Astrocyte of the hippocampus (primary cell): ENCODE data around the gene VAMP5.
"Not testable (repeated sequence)": the region's sequence is repeated elsewhere in the genome, so short reads cannot be mapped to it uniquely, and the experiment has no call there.

Experiments
- DNase-seq: peaks from one replicate; pipeline ENCODE4 v3.0.0; 2011; ENCODE audit warnings: low read depth, low spot score

Gene VAMP5, protein sequence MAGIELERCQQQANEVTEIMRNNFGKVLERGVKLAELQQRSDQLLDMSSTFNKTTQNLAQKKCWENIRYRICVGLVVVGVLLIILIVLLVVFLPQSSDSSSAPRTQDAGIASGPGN

DNA sequence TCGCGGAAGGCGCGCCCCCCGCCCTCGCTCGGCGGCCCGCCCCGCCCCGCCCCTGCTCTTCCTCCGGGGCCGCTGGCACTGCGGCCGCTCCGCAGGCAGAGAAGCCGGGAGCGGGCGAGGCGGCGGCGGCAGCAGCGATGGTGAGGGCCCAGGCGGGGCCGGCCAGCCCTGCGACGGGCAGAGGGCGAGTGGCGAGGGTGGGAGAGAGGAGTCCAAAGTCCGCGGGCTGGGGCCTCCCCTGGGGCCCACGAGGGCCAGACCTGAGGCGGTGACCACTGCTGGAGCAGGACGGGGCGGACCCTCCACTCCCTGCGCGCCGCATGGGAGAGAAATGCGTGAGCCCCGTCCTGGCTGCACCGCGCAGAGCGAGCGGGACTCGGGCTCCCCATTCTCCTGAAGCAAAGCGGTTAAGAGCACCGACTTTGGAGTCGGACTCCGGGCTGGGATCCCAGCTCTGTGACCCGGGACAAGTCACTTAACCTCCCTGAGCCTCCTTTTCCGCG is at the start of gene VAMP5:
TSS of gene VAMP5 (plus strand) at position 78 of the 503 bp plus-strand sequence. CDS start at position 138, 60 bp downstream.
- DNase-seq: peak; percentile 73

DNA sequence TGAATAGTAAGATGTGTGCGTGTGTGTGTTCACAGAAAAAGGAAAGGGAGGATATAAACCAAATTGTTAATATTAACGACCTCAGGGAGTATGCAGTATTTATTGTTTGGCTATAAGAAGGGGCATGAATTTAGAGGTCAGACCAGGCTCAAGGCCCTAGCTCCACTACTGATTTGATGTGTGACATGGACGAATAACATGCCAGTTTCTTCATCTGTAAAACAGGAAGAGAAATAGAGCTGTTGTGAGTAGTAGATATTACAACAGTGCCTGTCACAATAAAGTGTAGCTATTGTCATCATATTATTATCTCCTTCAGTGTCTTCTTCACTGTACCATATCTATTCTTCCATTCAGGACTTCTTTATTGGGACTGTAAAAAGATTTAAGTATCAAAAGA is 49.4 kb upstream of the VAMP5 start:
- DNase-seq: no peak

DNA sequence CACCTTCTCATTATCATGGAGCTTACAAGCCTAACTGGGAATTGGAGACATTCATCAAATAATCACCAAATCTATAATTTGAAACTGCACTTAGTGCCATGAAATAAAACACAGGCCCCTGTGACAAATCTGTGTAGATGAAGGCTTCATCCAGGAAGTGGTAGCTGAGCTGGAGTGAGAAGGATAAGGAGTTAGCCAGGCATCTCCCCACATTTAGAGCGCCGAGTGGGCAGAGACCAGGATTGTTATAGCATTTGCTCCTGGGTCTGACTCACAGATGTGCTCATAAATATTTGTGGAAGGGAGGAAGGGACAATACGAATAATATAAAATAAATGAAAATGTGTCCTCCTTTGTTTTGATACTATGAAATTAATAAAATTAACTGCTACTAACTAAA is 47.8 kb upstream of the VAMP5 start:
- DNase-seq: peak; percentile 80

DNA sequence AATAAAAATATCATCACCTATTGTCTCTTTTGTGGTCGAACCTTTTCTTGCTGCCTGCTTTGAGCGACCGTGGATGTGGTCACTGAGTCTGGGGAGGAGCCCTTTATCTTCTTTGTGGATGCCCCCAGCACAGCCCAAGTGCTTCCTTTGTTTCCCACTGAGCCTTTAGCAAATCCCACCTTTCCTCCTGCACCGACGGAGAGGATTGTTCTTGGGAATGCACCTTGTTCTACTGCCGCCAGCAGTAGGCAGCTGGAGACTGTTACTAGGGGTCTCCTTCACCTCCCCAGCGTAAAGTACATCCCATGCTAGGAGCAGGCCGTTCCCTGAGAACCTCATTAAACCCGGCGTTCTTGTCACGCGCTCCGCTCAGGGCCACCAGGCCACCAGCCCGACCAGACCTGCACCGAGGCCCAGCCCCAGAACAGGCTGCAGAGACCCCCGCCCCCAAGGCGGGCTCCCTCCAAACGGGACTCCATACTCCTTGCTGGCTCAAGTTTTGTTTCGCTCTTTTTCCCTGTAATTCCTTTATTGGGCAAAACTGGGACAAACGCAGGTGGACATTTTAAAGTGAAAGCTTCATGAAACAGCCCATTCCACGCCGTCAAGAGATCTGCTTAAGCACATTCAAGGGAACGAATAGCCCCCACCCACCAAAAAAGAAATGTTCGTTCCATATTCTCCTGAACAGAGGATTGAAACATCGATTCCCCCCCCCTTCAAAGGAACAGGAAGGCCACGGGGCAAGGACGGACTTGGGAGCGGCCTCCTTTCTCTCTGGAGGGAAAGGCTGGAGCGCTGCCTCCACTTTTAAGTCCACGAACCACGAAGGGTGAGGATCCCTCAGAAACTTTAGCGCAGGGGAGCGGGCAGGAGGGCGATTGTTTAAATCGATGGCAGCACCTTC is 46.4 kb upstream of the VAMP5 start:
- peak; percentile 61 for DNase-seq

DNA sequence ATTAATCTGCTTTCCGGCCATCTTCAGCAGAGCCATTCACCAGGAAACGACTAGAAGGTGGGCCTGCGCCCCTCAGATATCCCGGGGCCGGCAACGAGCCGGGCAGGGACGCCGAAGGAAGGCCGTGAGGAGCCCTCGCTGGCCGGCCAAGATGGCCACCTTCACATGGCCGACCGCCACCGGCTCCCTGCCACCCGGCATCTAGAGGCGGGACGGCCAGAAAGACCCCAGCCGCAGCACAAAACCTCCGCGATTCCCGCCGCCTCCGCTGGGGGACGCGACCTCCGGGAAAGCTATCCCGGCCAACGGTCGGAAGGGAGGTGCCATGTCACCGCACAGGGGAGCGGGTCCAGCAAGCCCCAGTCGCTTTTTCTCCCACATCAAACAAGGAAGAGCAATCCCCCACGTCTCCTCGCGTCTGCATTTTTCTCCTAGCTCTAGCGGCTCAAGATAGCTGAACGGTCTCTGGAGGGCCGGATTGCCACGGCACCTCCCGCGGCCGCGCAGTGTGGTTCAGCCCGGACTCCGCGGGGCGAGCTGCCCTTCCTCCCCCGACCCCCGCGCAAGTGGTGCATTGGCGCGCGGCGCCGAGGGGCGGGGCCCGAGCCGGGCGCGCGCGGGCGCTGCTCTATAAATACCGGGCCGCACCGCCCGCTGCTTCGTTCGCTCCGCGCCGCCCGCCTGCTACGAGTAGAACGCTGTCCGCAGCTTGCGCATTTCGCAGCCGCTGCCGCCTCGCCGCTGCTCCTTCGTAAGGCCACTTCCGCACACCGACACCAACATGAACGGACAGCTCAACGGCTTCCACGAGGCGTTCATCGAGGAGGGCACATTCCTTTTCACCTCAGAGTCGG is 45.5 kb upstream of the VAMP5 start, which contains the start of gene MAT2A:
TSS of gene MAT2A (plus strand) at position 662 of the 854 bp plus-strand sequence. CDS start at position 782, 120 bp downstream.
- peak; percentile 98 for DNase-seq

DNA sequence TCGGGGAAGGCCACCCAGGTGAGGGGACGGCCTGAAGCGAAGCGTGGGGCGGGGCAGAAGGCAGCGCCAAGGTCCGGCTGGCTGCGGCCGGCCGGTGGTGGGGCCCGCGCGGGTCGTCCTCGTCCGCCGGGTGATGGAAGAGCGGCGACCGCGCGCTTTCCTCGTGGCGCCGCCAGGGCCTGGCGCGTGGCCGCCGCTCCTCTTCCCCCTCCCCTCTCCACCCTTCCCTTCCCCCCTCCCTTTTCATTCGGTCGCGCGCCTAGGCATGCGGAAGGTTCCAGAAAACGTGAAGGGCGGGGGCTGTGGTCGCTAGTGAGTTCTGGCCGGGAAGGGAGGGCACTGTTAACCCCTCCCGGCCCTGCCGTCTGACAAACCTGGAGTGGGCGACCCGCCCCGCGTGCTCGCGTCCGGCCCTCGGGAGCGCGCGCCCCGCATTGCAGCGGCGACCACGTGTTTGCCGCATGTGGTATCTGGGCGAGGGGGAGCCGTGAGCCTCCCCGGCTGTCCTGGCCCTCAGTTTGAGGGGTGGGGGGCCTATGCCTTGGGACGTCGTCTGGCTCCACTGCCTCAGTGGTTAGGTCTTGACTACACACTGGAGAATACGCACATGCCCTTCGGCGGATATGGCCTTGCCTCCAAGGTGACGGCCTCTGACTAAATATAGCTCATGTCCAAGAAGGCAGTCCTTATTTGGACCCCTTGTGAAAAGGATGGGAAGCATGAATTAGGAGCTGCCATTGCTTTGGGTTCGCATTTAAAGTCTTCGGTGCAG is 44.7 kb upstream of the VAMP5 start:
- peak; percentile 84 for DNase-seq

DNA sequence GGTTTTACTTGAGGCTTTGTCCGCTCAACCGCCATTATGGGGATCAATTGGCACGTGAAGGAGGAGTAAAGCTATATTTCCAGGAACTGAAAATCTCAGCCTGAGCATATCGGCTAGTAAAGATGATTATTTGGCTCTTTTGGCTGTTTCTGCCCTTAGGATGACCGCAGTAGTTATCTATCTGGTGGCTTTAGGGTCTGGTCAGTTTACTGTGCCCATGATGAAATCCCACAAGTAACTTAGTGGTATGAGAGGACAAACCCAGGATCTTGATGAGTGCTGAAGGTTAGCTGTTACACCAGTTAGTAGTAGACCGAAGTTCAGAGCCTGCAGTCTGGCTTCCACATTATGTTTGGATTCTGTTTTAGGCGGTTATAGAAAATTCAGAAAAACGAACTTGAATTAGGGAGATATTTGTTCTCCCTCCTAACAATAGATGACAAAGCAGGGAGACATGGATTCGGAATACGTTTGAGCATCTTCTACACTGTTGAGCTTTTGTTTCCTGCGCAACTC is 44.0 kb upstream of the VAMP5 start:
- peak; percentile 41 for DNase-seq

DNA sequence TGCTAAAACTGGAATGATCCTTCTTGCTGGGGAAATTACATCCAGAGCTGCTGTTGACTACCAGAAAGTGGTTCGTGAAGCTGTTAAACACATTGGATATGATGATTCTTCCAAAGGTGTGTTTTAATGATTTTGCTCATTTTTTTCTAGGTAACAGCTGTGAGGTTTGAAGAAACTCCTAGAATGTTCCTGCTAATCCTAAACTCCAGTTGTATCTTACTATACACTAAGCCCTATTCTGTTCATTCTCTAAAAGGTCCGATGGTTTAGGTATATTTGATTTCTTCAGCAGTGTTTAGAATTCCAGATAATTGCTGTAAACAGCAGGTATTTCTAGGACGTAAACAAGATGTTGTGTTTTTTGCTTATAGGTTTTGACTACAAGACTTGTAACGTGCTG is 43.0 kb upstream of the VAMP5 start:
- no peak for DNase-seq

DNA sequence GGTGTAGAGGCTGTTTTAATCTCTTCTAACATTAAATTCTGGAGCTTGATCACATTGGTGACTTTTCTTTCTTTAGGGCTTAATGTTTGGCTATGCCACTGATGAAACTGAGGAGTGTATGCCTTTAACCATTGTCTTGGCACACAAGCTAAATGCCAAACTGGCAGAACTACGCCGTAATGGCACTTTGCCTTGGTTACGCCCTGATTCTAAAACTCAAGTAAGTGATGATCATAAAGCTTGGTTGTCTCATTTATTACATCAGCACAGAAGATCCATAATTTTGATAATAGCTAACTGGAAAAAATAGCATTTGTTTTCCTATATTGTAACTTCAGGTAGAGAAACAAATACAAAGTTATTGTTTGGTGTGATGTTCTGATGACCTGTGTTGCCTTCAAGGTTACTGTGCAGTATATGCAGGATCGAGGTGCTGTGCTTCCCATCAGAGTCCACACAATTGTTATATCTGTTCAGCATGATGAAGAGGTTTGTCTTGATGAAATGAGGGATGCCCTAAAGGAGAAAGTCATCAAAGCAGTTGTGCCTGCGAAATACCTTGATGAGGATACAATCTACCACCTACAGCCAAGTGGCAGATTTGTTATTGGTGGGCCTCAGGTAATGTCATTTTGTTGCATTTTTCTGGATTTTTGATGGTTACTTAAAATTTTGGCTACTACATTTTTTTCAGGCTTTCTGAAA is 42.3 kb upstream of the VAMP5 start:
- no peak for DNase-seq

DNA sequence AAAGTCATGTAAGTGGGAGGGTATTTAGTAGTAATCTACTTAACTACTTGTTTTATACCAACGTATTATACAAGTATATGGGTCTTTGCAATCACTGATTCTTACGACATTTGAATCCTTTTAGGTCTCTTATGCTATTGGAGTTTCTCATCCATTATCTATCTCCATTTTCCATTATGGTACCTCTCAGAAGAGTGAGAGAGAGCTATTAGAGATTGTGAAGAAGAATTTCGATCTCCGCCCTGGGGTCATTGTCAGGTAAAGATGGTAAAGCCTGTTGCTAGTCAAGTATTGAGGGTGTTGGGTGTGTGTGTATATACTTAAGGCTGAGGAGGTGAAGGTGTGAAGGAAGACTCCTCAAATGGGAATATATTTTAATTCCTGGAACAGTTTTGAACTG is 41.5 kb upstream of the VAMP5 start:
- no peak for DNase-seq

DNA sequence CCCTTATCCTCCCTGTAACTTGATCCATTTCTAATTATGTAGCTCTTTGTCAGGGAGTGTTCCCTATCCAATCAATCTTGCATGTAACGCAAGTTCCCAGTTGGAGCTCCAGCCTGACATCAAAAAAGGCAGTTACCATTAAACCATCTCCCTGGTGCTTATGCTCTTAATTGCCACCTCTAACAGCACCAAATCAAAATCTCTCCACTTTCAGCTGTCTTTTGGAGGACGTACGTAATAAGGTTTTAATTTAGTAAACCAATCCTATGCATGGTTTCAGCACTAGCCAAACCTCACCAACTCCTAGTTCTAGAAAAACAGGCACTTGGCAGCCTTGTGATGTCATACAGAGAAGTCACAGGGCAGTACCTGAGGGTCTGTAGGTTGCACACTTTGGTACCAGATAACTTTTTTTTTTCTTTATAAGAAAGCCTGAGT is 40.0 kb upstream of the VAMP5 start:
- not testable (repeated sequence) for DNase-seq

DNA sequence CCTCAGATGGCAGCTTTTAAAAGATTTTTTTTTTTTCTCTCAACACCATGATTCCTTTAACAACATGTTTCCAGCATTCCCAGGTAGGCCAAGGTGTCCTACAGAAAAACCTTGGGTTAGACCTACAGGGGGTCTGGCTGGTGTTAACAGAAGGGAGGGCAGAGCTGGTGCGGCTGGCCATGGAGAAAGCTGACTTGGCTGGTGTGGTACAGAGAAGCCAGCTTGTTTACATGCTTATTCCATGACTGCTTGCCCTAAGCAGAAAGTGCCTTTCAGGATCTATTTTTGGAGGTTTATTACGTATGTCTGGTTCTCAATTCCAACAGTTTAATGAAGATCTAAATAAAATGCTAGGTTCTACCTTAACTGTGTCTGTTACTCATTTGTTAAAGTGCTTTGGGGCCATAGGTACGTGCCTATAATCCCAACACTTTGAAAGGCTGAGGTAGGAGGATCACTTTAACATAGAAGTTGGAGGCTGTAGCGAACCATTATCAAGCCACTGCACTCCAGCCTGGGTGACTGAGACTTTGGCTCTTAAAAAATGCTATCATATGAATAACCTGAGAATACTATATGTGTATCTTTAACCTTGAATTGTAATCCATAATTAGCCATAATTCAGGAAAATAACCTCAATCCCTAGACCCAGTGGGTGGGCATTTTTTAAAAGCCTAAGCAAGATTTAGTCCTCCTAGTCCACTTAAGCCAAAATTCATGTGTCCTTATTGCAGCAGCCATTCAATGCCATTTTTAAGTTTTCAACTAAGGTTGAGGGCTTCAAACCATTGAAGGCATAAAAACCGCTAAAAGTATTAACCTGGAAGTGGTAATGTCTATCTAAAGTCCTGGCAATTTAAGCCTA is 39.1 kb upstream of the VAMP5 start:
- DNase-seq: not testable (repeated sequence)

DNA sequence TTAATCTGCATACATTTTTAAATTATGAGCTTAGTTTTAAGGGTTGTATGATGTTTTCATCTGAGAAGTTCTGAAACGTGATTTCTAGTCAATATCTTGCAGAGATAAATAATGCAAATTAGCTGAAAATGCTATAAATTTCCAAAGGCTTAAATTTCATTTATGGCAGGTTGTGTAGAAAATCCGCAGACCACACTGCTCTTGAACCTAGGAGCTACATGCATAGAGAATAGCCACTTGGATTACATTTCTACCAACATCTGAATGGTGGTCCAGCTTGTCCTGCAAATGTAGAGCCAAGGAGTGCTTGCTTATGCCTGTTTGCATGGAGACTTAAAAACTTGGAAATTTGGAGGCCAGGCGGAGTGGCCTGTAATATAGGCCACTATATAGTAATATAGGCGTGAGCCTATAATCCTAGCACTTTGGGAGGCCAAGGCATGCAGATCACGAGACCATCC is 38.4 kb upstream of the VAMP5 start:
- DNase-seq: no peak

DNA sequence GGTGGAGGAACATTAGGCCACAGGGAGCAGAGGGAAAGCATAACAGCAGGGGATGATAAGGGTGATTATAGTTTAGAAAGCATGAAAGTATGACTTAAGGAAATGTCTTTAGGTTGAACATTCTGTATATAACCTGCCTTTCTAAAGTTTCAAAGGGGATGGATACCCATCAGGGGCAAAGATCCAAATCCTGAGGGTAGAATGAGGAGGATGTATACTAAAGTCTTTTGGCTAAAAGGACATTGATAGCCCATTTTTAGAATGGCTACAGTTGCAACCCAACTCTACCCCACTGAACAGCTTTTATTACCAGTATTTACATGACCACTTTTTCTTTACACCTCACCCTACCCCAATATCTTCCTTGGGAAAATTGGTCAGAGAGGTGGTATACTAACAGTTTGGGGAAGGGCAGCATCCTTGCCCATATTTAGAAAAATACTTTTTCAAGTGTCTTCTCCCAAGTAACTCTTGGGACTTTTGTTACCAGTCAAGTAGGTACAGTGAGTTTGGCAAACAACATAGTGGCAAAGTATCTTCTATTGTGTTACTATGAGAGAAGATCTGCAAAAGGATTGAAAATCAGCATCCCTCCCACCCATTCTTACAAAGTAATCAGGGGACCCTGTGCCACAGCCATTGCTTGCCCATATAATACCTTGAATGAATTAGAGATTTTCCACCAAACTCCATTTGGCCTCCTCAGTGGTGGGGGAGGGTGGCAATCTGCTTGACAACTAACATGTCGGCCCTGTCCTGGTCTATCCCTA is 37.0 kb upstream of the VAMP5 start:
- DNase-seq: no peak

DNA sequence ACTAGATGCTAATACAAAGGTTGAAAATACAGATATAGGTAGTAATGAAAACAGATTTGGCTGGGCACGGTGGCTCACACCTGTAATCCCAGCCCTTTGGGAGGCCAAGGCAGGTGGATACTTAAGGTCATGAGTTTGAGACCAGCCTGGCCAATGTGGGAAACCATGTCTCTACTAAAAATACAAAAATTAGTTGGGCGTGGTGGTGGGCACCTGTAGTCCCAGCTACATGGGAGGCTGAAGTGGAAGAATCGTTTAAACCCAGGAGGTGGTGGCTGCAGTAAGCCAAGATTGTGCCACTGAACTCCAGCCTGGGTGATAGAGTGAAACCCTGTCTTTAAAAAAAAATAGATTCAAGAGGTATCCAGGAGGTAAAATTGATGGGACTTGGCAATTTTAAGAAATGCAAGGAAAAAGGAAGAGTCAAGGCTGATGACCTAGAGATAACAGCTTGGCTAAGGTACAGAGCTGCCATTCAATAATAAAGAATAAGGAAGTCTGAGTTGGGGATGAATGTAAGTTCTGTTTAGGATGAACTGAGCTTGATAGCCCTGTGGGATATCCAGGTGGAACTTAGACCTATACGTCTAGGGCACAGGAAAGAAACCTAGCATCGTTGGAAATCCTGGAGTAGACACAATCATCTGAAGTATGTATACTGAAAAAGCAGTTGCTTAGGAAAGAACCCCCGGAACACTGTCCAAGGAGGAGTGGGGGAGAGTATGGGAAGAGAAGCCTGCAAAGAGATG is 36.2 kb upstream of the VAMP5 start:
- DNase-seq: no peak

DNA sequence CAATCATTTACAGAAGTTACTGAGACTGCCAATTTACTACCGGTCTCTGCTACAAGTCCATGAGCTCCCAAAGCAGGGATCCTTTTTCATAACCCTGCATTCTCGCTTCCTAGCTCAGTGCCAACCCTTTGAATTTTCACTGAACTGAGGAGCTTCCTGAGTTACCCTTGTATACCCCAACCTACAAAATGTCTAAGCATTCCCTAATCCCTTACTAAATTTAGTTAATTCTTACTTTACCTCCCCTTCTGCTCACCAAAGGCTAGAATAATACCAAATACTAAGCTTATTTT is 35.7 kb upstream of the VAMP5 start:
- DNase-seq: no peak

DNA sequence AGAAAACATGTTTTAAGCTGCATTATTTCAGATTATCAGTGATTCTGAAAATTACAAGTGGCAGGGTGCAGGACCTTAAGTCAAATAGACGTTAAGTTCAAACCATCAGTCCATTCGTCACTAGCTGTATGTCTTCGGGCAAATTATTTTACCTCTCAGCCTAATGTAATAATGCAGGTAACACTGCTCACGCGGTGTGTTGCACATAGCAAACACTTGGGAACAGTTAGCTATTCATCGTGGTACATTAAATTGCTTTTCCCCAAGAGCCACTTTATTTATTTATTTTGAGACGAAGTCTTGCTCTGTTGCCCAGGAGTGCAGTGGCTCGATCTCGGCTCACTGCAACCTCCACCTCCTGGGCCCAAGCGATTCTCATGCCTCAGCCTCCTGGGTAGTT is 35.1 kb upstream of the VAMP5 start:
- DNase-seq: no peak

DNA sequence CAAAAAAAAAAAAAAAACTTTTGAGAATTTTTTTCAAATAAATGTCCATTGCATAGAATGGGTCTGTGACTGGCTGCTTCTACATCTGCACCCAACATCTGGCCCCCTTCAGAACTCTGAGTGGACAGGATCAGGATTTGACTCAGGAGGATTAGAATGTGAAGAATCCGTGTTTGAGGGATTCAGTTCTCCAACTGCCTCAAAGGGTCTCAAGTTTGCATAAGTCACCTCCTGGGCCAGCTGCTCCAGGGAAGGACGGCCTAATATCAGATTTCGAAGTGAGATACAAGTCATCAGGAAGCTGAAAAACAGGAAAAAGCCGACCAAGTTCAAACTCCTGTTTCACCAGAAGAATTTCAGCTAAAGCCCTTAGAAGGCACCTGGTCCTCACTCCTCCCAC is 34.4 kb upstream of the VAMP5 start:
- DNase-seq: peak; percentile 67
